GM13977 (cell line): ENCODE data around the gene MCTP2.

Source experiments
- DNase-seq: peaks from one replicate; pipeline ENCODE4 v3.0.0; 2012; ENCODE audit warnings: low spot score
- CTCF ChIP-seq: IDR thresholded peaks from 2 replicates; pipeline ENCODE4 v1.5.1; 2012; ENCODE audit warnings: mild to moderate bottlenecking, control low read depth; ENCODE audit not compliant: insufficient read depth; ENCODE audit errors: extremely low read depth, missing control alignments
- in situ Hi-C: fragments of 300-500 bp; cut with MboI; formaldehyde crosslinking; loops from one replicate; pipeline ENCODE4 v1.12.0; 2022; ENCODE audit warnings: low sequenced_read_pairs, low pct_unique_long_range_greater_than_20kb, mixed read lengths, inconsistent platforms; ENCODE audit not compliant: unreplicated experiment

Gene MCTP2

GRCh38 chr15:94397337-94397736 is 166.0 kb downstream of the MCTP2 start:
- in situ Hi-C loops, result no loop called here
- DNase-seq, result no peak

GRCh38 chr15:94398001-94398400 is 166.6 kb downstream of the MCTP2 start:
- DNase-seq, result no peak
- no peak for TF ChIP-seq CTCF
- in situ Hi-C loops, result no loop called here

More at GRCh38 chr15:94397337-94397736, 166.0 kb downstream of the MCTP2 start:
- TF ChIP-seq CTCF, result no peak

GRCh38 chr15:94400526-94401298 is 169.4 kb downstream of the MCTP2 start:
- no peak for DNase-seq
- TF ChIP-seq CTCF, result no peak
- in situ Hi-C loops, result no loop called here

GRCh38 chr15:94403331-94403730 is 172.0 kb downstream of the MCTP2 start:
- in situ Hi-C loops, result no loop called here
- TF ChIP-seq CTCF, result no peak
- no peak for DNase-seq

GRCh38 chr15:94404733-94405283 is 173.4 kb downstream of the MCTP2 start:
- no peak for DNase-seq
- in situ Hi-C loops, result no loop called here
- TF ChIP-seq CTCF, result no peak

GRCh38 chr15:94411285-94411684 is 179.9 kb downstream of the MCTP2 start:
- TF ChIP-seq CTCF, result no peak
- in situ Hi-C loops, result no loop called here
- no peak for DNase-seq

GRCh38 chr15:94411846-94412245 is 180.5 kb downstream of the MCTP2 start:
- in situ Hi-C loops, result no loop called here
- TF ChIP-seq CTCF, result no peak

More at GRCh38 chr15:94411846-94412245, 180.5 kb downstream of the MCTP2 start:
- no peak for DNase-seq
